H4 (cell line): ENCODE data around the gene TSPAN6. TPM values are rescaled to one million over a fixed set of nuclear protein-coding genes. Genes with fewer than 3 reads are reported as not detected.

Source experiments
- DNase-seq: peaks from one replicate; pipeline ENCODE4 v3.0.0-alpha.2; 2015; ENCODE audit warnings: low spot score
- total RNA-seq: library from RNA; depleted of rRNA; stranded (reverse); fragments of >200 nt; shearing (Covaris generic); gene quantifications from 2 replicates; pipeline ENCODE4 v1.2.3, GENCODE V29; 2014; rRNA removed

Gene TSPAN6, protein sequence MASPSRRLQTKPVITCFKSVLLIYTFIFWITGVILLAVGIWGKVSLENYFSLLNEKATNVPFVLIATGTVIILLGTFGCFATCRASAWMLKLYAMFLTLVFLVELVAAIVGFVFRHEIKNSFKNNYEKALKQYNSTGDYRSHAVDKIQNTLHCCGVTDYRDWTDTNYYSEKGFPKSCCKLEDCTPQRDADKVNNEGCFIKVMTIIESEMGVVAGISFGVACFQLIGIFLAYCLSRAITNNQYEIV
- 44.1 and 53.5 TPM in 2 replicates for total RNA-seq

DNA sequence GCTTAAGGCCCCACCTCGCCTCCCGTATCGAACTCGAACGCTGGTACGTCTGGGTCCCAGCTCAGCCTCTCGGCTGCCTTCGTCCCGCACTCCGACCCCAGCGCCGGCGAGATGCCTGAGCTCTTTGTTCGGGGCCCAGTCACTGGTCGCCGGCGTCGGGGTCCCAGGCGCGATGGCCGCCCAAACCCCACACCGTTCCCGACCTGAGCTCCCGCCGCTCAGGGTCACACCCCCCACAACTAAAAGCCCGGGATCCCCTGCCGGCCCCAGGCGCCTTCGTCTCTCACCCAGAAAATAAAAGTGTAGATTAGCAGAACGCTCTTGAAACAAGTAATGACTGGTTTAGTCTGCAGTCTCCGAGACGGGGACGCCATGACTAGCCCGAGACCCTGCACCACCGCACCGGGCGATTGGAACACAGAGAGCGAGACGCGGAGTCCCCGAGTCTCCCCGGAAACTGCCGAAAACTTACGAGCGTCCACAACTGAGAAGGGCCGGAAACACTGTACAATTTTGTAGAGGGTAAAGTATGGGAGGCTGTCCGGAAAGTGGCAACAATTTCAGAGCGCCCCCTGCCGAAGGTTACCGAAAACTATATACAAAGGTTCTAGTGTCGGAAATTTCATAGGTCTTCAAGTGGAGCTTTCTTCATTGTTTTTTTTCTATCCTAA, at the start of gene TSPAN6:
TSS of gene TSPAN6 (minus strand) at position 486 of the 671 bp plus-strand sequence. CDS start at position 374, 112 bp downstream.
- peak; percentile 86 for DNase-seq

DNA sequence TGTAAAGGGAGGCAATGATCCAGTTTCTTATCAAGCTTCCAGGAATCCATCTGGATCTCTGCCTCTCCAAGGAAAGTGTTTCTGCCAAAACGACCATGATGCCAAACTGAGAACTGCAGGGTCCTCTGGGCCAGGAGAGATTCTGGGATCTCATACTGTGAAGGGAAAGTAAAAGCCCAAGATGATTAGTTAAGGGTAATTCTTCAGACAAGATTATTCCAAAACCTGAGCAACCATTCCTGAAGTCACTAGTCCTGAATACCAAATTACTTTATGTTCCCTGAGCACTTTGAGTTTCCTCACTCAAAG, 49.3 kb upstream of the TSPAN6 start:
- no peak for DNase-seq

DNA sequence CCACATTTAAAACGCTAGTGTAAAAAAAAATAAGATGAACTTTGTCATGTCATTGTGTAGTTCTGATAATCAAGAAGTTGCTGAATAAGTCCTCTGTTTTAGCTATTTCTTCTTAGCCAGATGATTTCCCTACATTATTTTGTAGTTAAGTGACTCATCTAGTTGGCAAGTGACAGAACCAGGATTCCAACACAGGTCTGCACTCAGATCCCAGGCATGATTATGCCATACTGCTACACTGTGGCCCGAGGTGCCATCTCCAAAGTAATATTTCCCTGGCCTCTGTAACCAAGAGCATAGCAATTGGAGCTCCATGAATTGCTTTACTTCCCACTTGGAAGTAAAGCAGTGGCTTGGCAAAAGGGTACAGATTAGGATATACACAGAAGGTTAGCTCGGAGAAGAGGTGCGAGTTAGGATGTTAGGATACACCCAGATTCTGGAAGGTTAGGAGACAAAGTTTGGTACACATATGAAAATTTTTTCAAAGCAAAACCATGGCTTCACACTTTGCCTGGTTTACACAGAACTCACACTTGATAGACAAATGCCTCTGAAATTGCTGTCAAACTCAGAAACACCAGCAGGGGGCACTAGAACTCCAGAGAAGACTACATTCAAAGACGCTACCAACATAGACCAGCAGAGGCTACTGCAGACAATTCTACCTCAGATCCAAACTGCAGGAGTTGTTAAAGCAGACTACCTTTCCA, 48.8 kb upstream of the TSPAN6 start:
- peak; percentile 63 for DNase-seq

DNA sequence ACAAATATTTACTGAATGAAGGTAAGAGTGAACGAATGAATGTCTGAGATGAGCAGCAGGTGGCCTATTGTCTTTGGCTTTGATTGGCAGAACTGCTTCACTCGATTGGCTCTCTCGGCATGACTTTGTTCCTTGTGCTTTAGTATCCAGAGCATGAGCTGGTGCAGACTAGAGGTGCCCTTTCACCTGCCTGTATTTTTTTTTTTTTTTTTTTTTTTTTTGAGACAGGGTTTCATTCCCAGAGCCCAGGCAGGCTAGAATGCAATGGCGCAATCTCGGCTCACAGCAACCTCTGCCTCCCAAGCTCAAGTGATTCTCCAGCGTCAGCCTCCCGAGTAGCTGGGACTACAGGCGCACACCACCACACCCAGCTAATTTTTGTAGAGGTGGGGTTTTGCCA, 46.3 kb upstream of the TSPAN6 start:
- DNase-seq: no peak

DNA sequence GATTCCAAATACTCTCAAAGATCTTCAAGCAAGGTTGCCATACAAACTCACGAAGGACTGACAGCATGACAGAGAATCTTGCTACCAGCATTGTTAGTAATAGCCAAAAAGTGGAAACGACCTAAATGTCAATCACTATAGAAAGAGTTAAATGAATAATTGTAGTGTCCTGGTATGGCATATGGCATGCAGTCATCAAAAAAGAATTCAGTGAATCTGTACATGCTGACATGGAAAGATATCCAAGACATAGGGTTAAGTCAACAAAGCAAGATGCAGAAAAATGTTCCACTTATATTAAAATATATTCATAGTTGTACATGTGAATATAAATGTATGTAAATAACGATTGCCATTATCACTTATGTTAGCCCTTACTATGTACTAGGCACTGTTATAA, 45.0 kb upstream of the TSPAN6 start:
- DNase-seq: no peak

DNA sequence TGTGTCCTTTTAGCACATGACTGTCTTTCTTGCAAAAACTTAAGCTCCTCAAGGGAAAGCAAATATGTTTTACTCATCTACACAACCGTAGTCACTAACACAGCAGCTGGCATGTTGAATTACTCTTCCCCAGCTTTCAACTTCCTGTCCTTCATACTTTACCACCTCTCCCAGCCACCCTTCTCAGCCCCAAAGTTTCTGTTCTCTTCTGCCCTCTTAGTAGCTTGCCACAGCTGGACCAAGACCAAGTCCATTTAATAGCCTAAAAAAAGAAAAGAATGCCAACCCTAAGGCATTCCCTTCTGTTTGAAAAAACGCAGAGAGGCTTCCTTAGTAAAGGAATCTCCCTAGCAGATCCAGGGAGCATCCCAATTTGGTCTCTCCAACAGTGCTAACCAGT, 44.1 kb upstream of the TSPAN6 start:
- no peak for DNase-seq

DNA sequence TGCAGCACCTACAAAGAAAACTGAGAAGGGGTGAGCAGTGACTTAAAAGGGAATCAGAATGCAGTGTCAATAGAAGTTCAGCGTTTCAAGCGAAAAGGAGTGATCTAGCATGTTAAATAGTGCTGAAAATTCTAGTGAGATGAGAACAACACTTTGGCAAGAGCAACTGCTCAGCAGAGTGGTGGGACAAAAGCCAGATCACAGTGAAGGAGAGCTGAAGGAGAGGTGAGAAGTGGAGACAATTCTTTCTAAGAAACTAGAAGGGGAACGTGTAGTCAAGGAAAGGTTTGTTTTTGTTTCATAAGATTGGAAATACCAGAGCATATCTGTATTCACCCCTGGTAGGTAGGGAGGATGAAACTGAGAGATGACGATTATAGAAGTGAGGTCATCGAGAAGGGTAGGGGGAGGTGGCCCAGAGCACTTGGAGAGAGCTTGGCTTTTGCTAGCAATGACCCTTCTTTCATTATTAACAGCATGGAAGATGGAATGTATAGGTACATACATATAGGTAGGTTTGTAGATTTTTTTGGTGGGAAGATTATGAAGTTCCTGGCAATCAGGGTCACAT, 41.1 kb upstream of the TSPAN6 start:
- DNase-seq: no peak

DNA sequence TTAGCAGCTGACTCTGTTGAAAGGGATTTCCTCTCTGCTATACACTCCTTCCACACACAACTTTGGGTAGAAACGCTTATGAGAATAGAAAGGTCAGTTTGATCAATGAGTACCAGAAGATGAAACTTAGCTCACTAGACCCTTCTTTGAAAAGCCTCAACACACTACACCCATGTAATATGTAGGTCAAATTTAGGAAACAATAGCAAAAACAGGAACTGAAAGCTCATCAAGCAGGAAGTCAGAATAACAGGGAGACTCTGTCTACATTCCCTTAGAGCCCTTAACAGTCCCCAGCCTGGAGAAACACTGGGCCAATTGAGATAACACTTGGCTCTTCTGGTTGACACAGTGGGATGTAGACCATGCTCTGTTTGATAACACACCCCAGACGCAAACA, 38.1 kb upstream of the TSPAN6 start:
- no peak for DNase-seq

DNA sequence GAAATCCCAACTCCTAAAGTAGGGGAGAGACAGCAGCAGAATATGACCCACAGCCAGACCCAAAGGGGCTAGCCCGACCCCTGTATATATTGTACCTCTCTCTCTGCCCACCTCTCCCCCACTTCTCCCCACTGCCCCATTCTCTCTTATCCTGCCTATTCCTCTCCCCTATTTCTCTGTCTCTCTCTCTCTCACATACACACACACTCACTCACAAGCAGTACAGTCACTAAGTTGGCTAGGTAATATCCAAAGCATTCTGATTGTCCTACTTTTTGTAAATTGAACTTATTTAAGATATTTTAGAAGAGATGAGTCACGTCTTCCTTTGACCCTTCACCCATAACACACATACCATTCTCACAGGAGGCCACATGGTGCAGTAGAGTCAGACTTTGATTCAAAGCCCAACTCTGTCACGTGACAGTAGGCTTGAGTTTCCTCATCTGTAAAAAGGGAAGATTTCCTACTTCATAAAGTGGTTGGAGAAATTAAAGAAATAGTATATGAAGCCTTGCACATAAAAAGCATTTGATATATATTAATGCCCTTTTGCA, 36.9 kb upstream of the TSPAN6 start:
- DNase-seq: no peak

DNA sequence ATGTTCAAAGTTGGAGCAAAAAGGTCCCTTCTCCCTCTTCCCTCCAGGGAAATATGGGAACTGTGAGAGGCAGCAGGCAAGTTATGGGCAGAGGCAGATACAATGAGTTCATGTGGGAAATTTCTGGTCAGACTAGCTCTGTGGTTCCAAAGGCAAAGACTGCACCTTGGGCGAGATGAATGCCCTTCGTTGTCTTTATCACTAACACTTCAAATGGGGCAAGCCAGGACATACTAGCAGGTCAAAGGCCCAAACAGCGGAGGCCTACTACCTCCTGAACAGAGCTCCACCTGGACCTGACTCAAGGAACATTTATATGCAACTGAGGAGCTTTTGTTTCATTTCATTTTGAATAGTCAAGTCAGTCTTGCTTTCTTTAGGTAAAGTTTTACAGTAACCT, 36.4 kb upstream of the TSPAN6 start:
- DNase-seq: no peak

DNA sequence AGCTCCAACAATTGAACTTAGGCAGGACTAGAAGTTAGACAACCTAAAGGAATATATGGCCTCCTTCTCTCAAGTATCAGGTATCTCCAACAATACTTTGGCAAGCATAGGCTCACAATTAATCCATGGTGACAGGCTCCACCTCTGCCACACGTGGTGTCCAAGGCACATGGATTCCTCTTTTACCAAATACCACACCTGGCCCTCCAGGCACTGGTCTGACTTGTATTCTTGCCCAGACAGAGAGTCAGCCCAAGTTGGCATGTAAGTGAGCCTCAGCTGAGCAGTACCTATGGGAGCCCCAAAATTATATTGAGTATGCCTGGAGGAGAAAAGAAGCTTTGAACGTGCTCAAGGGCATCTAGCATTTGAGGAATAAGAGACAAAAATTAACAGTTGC, 27.0 kb upstream of the TSPAN6 start:
- DNase-seq: no peak

DNA sequence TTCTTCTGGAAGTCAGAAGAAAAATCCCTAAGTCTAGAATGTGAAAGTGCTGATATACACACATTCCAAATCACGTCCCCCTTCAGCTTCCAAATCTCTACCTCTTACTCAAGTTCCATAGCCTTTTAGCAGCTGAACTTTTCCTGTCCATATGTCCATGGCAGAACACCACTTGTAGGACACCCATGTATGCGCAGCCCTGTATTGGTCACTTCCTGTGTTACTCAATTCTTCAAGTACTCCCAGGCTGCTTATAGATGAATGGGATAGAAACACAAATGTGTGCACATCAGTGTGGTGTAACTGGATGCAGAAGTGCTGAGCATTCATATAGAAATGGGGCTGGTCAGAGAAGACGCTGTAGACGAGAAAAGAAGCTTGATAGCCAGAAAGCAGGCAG, 26.2 kb upstream of the TSPAN6 start:
- DNase-seq: no peak

DNA sequence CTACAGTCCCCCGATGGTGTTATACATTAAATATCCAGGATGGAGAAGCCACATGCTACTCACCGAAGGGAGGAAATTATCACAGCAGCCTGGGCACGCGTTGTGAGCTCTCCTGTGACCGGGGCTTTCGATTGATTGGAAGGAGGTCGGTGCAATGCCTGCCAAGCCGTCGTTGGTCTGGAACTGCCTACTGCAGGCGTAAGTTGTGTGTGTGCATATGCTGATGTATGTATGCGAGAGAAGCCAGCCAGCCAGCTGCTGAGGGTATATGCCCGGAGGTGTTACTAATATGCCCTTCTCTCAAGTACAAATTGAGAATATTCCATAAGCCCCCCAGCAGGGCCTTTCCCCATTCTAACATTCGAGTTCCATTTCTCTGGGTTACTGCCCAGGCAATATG, 25.6 kb upstream of the TSPAN6 start:
- no peak for DNase-seq

DNA sequence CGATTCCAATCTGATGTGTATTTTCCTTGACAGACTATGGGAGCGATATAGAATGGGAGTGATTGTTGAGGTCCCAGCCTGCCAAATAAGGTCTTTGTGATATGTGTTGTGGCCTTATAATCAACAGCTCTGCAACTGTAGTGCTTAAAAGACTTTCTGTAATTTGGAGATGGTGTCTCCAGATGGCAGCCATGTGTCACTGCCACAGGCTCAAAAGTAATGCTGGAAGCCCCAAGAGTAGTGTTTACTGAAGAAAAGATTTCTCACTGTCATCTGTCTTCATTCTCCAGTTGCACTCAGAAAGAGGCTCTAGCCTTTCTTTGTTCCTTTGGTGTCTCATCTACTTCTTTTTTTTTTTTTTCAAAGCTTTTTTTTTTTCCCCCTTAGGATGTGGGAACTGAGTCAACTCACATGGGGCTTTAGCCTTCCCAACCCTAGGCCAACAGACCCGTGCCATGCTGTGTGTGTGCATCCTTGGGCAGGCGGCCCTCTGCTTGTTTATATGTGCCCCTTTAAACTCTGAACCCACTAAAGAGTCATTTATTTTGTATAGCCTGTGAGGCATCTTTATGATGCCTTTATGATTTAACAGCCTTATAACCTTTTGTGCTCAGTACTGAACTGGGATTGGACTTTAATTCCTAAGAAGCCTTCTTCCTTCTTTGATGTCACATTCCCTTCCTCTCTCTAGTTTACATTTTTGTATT, 23.0 kb upstream of the TSPAN6 start:
- DNase-seq: no peak

DNA sequence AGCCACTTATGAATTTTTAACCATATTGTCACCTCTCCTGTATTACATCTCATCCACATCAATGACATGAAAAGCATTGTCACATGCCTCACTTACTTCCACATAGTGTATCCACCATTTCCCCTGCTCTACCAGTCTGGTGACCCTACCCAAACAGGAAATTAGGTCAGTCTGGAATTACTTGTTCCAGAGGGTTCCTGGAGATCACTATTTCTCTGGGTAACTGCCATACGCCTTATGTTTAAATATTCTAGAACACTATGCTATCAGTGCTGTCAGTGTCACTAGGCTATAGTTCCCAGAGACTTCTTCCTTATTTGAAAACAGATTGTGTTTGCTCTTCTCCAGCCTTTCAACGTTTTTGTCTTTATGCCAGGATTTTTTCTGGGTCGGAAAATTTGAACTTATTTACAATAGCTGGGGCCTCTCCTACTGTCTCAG, 22.4 kb upstream of the TSPAN6 start:
- DNase-seq: no peak

DNA sequence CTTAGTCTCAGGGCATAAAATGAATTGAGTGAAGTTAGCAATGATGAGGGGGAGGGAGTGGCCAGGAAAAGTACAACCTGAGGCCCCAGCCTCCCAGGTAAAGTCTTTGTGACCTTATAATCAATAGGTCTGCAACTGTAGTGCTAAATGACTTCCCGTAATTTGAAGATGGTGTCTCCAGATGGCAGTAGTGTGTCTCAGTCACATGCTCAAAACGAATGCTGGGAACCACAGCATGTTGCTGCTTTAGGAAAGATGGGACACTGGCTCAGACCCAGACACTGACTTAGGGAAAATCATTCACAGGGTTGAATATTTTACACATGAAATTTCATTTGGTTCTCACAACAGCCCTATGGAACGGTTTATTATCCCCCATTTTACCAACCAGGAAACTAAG, 17.7 kb upstream of the TSPAN6 start:
- peak; percentile 50 for DNase-seq

DNA sequence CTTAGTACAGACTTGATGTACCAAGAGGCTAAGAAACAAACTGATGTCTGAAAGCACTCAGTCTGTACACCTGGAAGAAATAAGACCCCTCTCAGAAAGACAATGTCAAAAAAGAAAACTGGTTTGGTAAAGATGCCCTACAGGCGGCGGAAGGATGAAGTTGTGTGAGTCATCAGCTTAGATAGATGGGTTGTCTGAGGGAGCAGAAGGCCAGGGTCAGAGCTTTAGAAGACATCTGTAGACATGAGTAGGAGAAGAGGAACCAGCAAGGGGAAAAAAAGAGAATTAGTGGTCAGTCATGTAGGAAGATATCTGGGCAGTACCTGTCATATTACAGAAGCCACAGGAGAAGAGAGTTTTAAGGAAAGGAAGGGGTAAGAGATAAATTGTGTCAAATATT, 15.7 kb upstream of the TSPAN6 start:
- DNase-seq: no peak

DNA sequence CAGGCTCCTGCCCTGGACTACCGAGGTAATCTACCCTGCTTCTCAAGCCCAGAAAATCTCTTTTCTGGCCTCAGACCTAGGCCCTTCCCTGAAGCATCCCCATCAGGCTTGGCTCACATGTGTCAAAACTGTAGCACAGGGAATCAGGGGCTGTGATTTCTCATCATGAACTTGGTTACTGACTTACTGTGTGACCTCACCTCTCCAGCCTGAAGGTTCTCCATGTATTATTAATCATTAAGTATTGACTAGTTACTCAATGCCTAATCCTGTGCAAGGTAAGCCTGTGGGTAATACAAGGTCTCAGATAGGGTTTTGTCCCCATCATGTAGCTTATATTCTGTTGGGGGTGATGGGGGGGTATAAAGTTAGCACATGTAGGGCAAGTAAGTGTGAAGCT, 14.2 kb upstream of the TSPAN6 start:
- no peak for DNase-seq

DNA sequence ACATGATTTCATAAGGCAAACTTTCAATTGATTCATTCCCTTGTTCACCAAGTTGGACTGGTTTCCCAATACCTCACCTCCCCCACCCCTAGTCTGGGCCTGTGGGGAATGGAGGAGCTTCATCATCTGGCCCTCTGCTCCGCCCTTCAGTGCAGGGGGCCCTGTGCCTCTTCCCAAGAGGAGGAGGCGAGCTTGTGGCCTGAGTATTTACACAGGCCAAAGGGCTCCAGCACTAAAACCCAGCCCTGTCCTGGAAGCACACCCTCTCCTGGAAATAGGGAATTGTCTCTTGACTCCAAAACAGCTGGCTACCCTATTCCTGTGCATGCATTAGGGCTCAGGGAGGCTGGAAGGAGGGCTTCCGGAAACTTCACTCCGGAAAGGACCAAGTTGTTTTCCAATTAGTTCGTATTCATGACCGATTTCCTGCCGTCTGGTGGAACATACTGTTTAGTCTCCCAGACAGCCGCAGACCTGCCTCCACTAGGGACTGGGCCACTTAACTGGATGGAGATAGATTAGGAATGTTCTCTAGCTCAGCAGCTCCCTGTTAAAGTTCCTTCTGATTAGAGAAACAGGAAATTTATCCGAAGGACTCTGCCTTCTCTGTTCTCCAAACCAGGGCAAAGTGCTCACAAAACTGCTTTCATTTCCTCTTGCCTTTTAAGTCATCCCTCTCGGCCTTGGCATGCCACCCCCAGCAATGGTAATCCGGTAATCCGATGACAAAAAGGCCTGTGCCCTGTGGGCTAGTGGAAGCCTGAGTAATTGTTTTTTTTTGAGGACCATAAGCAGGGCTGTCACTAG, 13.1 kb upstream of the TSPAN6 start:
- peak; percentile 33 for DNase-seq

DNA sequence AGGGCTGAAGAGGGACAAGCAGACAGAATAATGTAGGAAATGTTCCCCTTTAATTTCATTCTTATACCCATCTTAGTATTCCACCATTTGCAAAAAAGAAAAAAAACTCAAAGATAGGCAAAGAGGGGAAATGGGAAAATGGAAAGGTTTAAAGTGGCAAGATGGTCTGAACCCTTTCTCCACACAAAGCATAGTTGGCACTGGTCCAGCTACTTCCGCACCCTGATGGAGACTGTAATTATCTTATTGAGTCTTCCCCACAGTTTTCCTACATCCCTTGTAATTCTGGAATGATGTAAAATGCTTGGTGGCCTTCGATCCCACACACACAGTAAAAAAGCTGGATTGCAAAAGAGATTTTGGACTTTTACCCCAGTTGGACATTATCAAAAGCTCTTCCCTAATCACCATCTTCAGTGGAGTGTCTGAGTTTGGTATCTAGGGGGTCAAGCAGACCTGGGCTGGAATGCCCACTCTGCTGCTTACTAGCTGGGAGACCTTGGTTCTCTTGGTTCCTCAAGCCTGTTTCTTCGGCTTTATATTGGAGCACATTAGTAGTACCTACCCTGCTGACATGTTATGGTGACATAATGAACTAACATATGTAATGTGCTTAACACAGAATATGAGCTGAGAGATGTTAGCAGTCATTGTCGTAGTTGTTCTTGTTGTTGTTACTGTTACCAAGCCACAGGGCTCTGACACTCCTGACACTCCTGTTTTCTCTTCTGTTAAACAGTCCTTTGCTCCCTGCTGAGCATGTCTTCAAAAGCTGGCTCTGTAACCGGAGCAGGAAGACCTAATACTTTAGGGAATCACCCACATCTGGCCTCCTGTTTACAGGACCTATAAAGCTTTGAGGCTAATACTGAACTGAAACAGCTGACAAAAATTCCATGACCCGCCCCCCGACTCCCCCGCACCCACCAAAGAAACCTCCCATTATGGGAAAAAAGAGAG, 12.1 kb upstream of the TSPAN6 start:
- peak; percentile 7 for DNase-seq
